ENCODE data around the gene MARS2. TPM values are rescaled to one million over a fixed set of nuclear protein-coding genes. Genes with fewer than 3 reads are reported as not detected.

MARS2 gene
- polyA plus RNA-seq (2011; rRNA removed) (3.6 and 3.7 TPM in 2 replicates), polyA minus RNA-seq (2011; rRNA and poly(A)+ RNA removed) (5.2 and 6.2 TPM in 2 replicates)

DNA sequence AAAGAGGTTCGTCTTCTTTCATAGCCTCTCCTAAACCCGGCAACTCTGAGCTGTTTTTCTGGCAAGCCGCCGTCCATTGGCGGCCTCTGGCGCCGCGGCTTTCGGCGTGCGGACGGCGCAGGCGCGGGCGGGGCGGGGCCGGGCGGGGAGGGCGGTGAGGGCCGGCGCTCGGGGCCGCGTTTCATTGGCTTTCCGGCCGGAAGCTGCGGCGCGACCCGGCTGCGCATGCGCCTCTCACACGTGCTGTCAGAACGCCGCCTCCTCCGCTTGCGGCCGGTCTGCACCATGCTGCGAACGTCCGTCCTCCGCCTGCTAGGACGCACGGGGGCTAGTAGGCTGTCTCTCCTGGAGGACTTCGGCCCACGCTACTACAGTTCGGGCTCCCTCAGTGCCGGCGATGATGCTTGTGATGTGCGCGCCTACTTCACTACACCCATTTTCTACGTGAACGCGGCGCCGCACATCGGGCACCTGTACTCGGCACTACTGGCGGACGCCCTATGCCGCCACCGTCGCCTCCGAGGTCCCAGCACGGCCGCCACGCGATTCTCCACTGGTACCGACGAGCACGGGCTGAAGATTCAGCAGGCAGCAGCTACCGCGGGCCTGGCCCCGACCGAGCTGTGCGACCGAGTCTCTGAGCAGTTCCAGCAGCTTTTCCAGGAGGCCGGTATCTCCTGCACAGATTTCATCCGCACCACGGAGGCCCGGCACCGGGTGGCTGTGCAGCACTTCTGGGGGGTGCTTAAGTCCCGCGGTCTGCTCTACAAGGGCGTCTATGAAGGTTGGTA, at the start of gene MARS2:
Gene MARS2, plus strand, starts transcription at position 249 of the 791 bp plus-strand sequence. Its CDS starts 37 bp downstream, at position 286.
- peak; percentile 79 for DNase-seq (ENCODE audit: low read depth, low spot score)
- ChIA-PET CTCF (interaction anchor here (0.7 to 1.1 kb wide), 3 partner anchors 10 to 592 kb away, joined by 3 to 4 read pairs (median 3); no protein-coding TSS in a partner anchor), POLR2A (interaction anchor here (0.7 to 2.3 kb wide), 4 partner anchors 30 to 252 kb away, joined by 4 to 6 read pairs (median 4); partner anchors contain the start of genes COQ10B, HSPD1, HSPE1 and MOB4)
- TF ChIP-seq, protein P1, sequence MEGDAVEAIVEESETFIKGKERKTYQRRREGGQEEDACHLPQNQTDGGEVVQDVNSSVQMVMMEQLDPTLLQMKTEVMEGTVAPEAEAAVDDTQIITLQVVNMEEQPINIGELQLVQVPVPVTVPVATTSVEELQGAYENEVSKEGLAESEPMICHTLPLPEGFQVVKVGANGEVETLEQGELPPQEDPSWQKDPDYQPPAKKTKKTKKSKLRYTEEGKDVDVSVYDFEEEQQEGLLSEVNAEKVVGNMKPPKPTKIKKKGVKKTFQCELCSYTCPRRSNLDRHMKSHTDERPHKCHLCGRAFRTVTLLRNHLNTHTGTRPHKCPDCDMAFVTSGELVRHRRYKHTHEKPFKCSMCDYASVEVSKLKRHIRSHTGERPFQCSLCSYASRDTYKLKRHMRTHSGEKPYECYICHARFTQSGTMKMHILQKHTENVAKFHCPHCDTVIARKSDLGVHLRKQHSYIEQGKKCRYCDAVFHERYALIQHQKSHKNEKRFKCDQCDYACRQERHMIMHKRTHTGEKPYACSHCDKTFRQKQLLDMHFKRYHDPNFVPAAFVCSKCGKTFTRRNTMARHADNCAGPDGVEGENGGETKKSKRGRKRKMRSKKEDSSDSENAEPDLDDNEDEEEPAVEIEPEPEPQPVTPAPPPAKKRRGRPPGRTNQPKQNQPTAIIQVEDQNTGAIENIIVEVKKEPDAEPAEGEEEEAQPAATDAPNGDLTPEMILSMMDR (IDR thresholded peaks at IDR 0.05; ENCODE audit: low read depth, low read length), result no peak
- H3K27me3 ChIP-seq (ENCODE audit: control insufficient read depth, insufficient read depth, low read length), result no peaks in the 10 kb centered on the region
- peak within 1 kb of the TSS; percentile 63 for H3K27ac ChIP-seq (ENCODE audit: low read depth, low read length)
- H3K4me3 ChIP-seq (ENCODE audit: low read depth, low read length), result peak within 1 kb of the TSS; percentile 88
- peaks cover 4% of the 10 kb centered on the region; the same call in 1 of the 2 replicates for H3K9me3 ChIP-seq (ENCODE audit: control insufficient read depth, insufficient read depth, low read length)

DNA sequence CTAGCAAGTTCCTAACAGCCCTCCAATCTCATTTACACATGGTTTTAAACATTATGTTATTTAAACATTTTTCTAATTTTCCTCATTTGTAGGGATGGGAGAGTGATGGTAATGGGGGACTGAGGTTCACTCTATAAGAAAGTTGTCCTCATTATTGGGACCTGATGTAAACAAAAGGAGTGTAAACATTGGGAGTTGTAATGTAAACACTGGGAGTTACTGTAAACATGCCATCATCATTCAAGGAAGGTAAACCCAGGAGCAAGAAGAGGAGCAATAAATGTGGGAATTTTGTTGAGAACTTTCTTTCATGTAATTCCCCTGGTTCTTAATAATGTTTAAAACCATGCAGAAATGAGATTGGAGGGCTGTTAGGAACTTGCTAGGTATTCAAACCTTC, 47.6 kb upstream of the MARS2 start:
- ChIA-PET CTCF (no interaction called here), POLR2A (no interaction called here)
- TF ChIP-seq, protein P1 (IDR thresholded peaks at IDR 0.05; ENCODE audit: low read depth, low read length), result no peak
- DNase-seq (ENCODE audit: low read depth, low spot score), result no peak
- H3K9me3 ChIP-seq (ENCODE audit: control insufficient read depth, insufficient read depth, low read length), result no peaks in the 10 kb centered on the region
- no peak overlapping the region for H3K4me3 ChIP-seq (ENCODE audit: low read depth, low read length)
- no peaks in the 10 kb centered on the region for H3K27me3 ChIP-seq (ENCODE audit: control insufficient read depth, insufficient read depth, low read length)
- no peak overlapping the region for H3K27ac ChIP-seq (ENCODE audit: low read depth, low read length)

DNA sequence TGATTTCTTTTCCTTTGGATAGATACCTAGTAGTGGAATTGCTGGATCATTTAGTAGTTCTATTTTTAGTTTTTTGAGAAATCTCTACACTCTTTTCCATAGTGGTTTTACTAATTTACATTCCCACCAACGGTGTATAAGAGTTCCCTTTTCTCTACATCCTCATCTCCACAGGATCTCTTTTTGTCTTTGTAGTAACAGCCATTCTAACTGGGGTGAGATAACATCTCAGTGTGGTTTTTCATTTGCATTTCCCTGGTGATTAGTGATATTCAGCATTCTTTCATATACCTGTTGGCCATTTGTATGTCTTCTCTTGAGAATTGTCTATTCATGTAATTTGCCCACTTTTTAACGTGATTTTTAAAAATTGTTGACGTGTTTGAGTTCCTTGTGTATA, 43.5 kb upstream of the MARS2 start:
- TF ChIP-seq, protein P1 (IDR thresholded peaks at IDR 0.05; ENCODE audit: low read depth, low read length), result no peak
- H3K4me3 ChIP-seq (ENCODE audit: low read depth, low read length), result no peak overlapping the region
- CTCF ChIA-PET, result no interaction called here
- DNase-seq (ENCODE audit: low read depth, low spot score), result no peak
- POLR2A ChIA-PET, result no interaction called here
- no peaks in the 10 kb centered on the region for H3K9me3 ChIP-seq (ENCODE audit: control insufficient read depth, insufficient read depth, low read length)
- H3K27ac ChIP-seq (ENCODE audit: low read depth, low read length), result no peak overlapping the region
- H3K27me3 ChIP-seq (ENCODE audit: control insufficient read depth, insufficient read depth, low read length), result no peaks in the 10 kb centered on the region

DNA sequence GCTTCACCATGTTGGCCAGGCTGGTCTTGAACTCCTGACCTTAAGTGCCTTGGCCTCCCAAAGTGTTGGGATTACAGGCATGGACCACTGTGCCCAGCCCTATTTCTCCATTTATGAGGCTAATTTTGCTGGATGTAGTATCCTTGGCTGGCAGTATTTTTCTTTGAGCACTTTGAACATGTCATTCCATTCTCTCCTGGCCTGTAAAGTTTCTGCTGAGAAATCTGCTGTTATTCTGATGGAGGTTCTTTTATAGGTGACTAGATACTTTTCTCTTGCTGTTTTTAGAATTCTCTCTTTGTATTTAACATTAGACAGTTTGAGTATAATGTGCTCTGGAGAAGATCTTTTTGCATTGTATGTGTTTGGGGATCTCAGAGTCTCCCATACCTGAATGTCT, 38.9 kb upstream of the MARS2 start:
- Histone ChIP-seq H3K27me3 (ENCODE audit: control insufficient read depth, insufficient read depth, low read length) (no peaks in the 10 kb centered on the region), H3K9me3 (ENCODE audit: control insufficient read depth, insufficient read depth, low read length) (no peaks in the 10 kb centered on the region; the same call in 1 of the 2 replicates), H3K4me3 (ENCODE audit: low read depth, low read length) (no peak overlapping the region), H3K27ac (ENCODE audit: low read depth, low read length) (no peak overlapping the region)
- no peak for DNase-seq (ENCODE audit: low read depth, low spot score)
- ChIA-PET CTCF (no interaction called here), POLR2A (no interaction called here)
- TF ChIP-seq, protein P1 (IDR thresholded peaks at IDR 0.05; ENCODE audit: low read depth, low read length), result no peak

DNA sequence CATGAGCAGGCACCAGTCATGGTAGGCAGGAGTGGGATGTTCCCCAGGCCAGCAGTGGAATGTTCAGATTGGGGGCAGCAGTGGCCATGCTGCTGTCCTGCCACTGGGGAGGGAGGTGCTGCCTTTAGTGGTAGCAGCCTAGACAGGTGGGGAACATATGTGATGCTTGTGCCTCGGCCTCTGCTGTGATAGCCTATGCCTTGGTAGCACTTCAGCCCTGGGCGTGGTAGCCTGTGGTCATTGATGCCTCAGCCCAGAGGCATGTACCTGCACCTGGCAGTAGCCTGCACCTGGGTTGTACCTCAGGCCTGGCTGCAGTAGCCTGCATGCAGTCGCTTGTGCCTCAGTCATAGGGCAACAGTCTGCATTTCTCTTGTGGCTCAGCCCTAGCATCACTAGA, 36.9 kb upstream of the MARS2 start:
- H3K9me3 ChIP-seq (ENCODE audit: control insufficient read depth, insufficient read depth, low read length), result no peaks in the 10 kb centered on the region; the same call in 1 of the 2 replicates
- CTCF ChIA-PET, result no interaction called here
- H3K27me3 ChIP-seq (ENCODE audit: control insufficient read depth, insufficient read depth, low read length), result no peaks in the 10 kb centered on the region
- POLR2A ChIA-PET, result no interaction called here
- no peak overlapping the region for H3K27ac ChIP-seq (ENCODE audit: low read depth, low read length)
- TF ChIP-seq, protein P1 (IDR thresholded peaks at IDR 0.05; ENCODE audit: low read depth, low read length), result no peak
- no peak for DNase-seq (ENCODE audit: low read depth, low spot score)
- H3K4me3 ChIP-seq (ENCODE audit: low read depth, low read length), result no peak overlapping the region
